OCI-LY1 (cell line): Measurements from ENCODE around the gene STK32B.

ENCODE experiments used
- CTCF ChIP-seq: fragments of 200-600 bp; sonication (generic), shearing (Covaris generic); IDR thresholded peaks from 2 replicates; pipeline ENCODE4 v1.5.1; 2017; ENCODE audit warnings: mild to moderate bottlenecking, antibody characterized with exemption, low read length, moderate library complexity, mixed read lengths
- EZH2 ChIP-seq: fragments of 200-600 bp; sonication (generic), shearing (Covaris generic); IDR thresholded peaks from 2 replicates; pipeline ENCODE4 v1.8.0; 2017; ENCODE audit warnings: borderline replicate concordance, mixed run types, mild to moderate bottlenecking, antibody characterized with exemption, low read length, moderate library complexity, mixed read lengths

- TF ChIP-seq CTCF = no peak
- no peak for TF ChIP-seq EZH2
Measured at GRCh38 chr4:5030927-5031326, 20.4 kb upstream of the STK32B start.
